GM19193 (cell line): ENCODE results near the gene HMGCS2.

Experiments
- POLR2A ChIP-seq: IDR thresholded peaks from 4 replicates; pipeline ENCODE4 v1.6.1; 2011; ENCODE audit not compliant: insufficient read depth, insufficient read length; ENCODE audit errors: extremely low read depth

HMGCS2 gene

GRCh38 chr1:119732465-119733168 lies 36.1 kb downstream of the HMGCS2 start:
- no peak for TF ChIP-seq POLR2A

- no peak for TF ChIP-seq POLR2A
Observed at GRCh38 chr1:119731741-119732430, 36.8 kb downstream of the HMGCS2 start.

GRCh38 chr1:119731060-119731459 lies 37.6 kb downstream of the HMGCS2 start:
- TF ChIP-seq POLR2A, result no peak

- no peak for TF ChIP-seq POLR2A
Observed at GRCh38 chr1:119729044-119729443, 39.7 kb downstream of the HMGCS2 start.

- no peak for TF ChIP-seq POLR2A
Observed at GRCh38 chr1:119727991-119728390, 40.7 kb downstream of the HMGCS2 start.

- no peak for TF ChIP-seq POLR2A
Observed at GRCh38 chr1:119725626-119726025, 43.1 kb downstream of the HMGCS2 start.

GRCh38 chr1:119724611-119725218 lies 44.0 kb downstream of the HMGCS2 start:
- TF ChIP-seq POLR2A, result no peak

- TF ChIP-seq POLR2A, result no peak
Observed at GRCh38 chr1:119721896-119722295, 46.8 kb downstream of the HMGCS2 start.

GRCh38 chr1:119720866-119721440 lies 47.8 kb downstream of the HMGCS2 start:
- no peak for TF ChIP-seq POLR2A

- TF ChIP-seq POLR2A, result no peak
Observed at GRCh38 chr1:119718972-119719371, 49.7 kb downstream of the HMGCS2 start.

GRCh38 chr1:119718409-119718808 lies 50.3 kb downstream of the HMGCS2 start:
- TF ChIP-seq POLR2A, result no peak

- no peak for TF ChIP-seq POLR2A
Observed at GRCh38 chr1:119715542-119715941, 53.2 kb downstream of the HMGCS2 start.

GRCh38 chr1:119714583-119714982 lies 54.1 kb downstream of the HMGCS2 start:
- TF ChIP-seq POLR2A, result no peak

GRCh38 chr1:119713749-119714456 lies 54.8 kb downstream of the HMGCS2 start:
- TF ChIP-seq POLR2A, result no peak
